22Rv1 (cell line): Measurements from ENCODE around the gene SLC1A7.

Source experiments
- H3K27ac ChIP-seq: fragments of 450-650 bp; 2 replicates; pipeline ENCODE4 v1.5.1; 2017
- CTCF ChIP-seq: fragments of 450-650 bp; IDR thresholded peaks from 2 replicates; pipeline ENCODE4 v1.5.1; 2017; ENCODE audit warnings: mild to moderate bottlenecking
- ZFX ChIP-seq: fragments of 450-650 bp; IDR thresholded peaks from 2 replicates; pipeline ENCODE4 v1.6.1; 2017; ENCODE audit warnings: antibody characterized with exemption, borderline replicate concordance

The SLC1A7 gene

GRCh38 chr1:53123453-53124140, 18.8 kb downstream of the SLC1A7 start:
- H3K27ac ChIP-seq = no peak overlapping the region
- TF ChIP-seq ZFX = no peak
- no peak for TF ChIP-seq CTCF

GRCh38 chr1:53122961-53123413, 19.5 kb downstream of the SLC1A7 start:
- no peak overlapping the region for H3K27ac ChIP-seq
- no peak for TF ChIP-seq ZFX
- TF ChIP-seq CTCF = no peak

- TF ChIP-seq ZFX (no peak), CTCF (no peak)
- no peak overlapping the region for H3K27ac ChIP-seq
Measured at GRCh38 chr1:53122201-53122885, 20.1 kb downstream of the SLC1A7 start.

GRCh38 chr1:53121319-53122172, 20.9 kb downstream of the SLC1A7 start:
- TF ChIP-seq CTCF (no peak), ZFX (no peak)
- no peak overlapping the region for H3K27ac ChIP-seq

GRCh38 chr1:53120659-53121058, 21.8 kb downstream of the SLC1A7 start:
- TF ChIP-seq CTCF = no peak
- TF ChIP-seq ZFX = no peak
- H3K27ac ChIP-seq = no peak overlapping the region

GRCh38 chr1:53117836-53118235, 24.6 kb downstream of the SLC1A7 start:
- H3K27ac ChIP-seq = no peak overlapping the region
- TF ChIP-seq CTCF (no peak), ZFX (no peak)
